PFSK-1 (cell line): ENCODE measurements around the gene PNLDC1.

ENCODE experiments used
- FOXP2 ChIP-seq: optimal IDR thresholded peaks from 2 replicates; pipeline ENCODE3; 2011; ENCODE audit warnings: borderline replicate concordance, control low read depth, inconsistent platforms; ENCODE audit not compliant: insufficient read depth; ENCODE audit errors: extremely low read length, extremely low read depth
- POLR2AphosphoS5 ChIP-seq: IDR thresholded peaks from 2 replicates; pipeline ENCODE4 v1.6.1; 2012; ENCODE audit warnings: low read depth, mild to moderate bottlenecking, control low read depth, low read length, moderate library complexity
- SIN3A ChIP-seq: IDR thresholded peaks from 2 replicates; pipeline ENCODE4 v1.6.1; 2012; ENCODE audit warnings: mild to moderate bottlenecking, low read length, moderate library complexity, borderline replicate concordance; ENCODE audit not compliant: insufficient read depth
- TAF1 ChIP-seq: IDR thresholded peaks from 2 replicates; pipeline ENCODE4 v1.6.1; 2012; ENCODE audit warnings: low read length, control low read depth, borderline replicate concordance; ENCODE audit not compliant: insufficient read depth
- TF ChIP-seq, protein P1 (sequence below), 2 experiments: IDR thresholded peaks; 2 replicates each; pipeline versions ENCODE4 v1.6.1 to v1.8.0; 2011 to 2012; ENCODE audit warnings: low read depth in 2 of 2, low read length in 2 of 2, control low read depth in 1 of 2, inconsistent platforms in 1 of 2, mild to moderate bottlenecking in 1 of 2, moderate library complexity in 1 of 2; ENCODE audit not compliant: insufficient read depth in 1 of 2

PNLDC1 gene

DNA sequence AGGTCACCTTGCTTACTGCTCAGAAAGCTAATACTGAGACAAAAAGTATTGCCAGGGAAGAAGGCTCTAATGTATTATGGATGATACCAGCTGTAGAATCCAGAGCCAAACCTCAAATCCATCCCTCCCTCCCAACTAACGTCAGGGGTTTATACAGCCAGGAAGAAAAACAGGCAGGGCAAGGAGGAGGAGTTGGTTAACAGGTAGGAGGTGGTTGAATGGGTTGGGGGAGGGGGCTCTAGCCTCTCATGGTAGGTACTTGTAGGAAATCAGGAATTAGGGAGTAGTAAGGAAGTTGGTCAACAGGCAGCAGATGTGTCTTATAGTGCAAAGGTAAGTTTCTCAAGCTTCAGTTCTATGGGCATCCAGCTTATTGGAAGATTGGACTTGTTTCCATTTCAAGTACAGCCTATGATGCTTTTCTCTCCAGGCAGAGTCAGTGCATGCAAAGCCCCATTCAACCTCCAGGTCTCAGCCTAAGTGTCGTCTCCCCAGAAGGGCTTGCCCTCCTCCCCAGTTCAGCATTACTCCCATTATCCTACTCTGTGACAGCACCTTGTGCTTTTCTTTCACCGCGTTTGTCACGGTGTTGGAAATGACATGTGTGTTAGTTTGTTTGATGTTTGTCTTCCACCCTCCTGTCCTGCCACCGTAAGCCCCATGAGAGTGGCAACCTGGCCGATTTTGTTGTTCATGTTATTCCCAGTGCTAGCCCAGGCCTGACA is 38.1 kb downstream of the PNLDC1 start:
- TF ChIP-seq TAF1 (no peak), FOXP2 (no peak), POLR2AphosphoS5 (no peak), SIN3A (no peak)
- TF ChIP-seq, protein P1, sequence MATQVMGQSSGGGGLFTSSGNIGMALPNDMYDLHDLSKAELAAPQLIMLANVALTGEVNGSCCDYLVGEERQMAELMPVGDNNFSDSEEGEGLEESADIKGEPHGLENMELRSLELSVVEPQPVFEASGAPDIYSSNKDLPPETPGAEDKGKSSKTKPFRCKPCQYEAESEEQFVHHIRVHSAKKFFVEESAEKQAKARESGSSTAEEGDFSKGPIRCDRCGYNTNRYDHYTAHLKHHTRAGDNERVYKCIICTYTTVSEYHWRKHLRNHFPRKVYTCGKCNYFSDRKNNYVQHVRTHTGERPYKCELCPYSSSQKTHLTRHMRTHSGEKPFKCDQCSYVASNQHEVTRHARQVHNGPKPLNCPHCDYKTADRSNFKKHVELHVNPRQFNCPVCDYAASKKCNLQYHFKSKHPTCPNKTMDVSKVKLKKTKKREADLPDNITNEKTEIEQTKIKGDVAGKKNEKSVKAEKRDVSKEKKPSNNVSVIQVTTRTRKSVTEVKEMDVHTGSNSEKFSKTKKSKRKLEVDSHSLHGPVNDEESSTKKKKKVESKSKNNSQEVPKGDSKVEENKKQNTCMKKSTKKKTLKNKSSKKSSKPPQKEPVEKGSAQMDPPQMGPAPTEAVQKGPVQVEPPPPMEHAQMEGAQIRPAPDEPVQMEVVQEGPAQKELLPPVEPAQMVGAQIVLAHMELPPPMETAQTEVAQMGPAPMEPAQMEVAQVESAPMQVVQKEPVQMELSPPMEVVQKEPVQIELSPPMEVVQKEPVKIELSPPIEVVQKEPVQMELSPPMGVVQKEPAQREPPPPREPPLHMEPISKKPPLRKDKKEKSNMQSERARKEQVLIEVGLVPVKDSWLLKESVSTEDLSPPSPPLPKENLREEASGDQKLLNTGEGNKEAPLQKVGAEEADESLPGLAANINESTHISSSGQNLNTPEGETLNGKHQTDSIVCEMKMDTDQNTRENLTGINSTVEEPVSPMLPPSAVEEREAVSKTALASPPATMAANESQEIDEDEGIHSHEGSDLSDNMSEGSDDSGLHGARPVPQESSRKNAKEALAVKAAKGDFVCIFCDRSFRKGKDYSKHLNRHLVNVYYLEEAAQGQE (IDR thresholded peaks at IDR 0.05; ENCODE audit: insufficient read depth in 1 of 2, low read depth in 2 of 2, low read length in 2 of 2): no peak

GRCh38 chr6:159842035-159842434 is 42.0 kb downstream of the PNLDC1 start:
- TF ChIP-seq TAF1 (no peak), POLR2AphosphoS5 (no peak), SIN3A (no peak), FOXP2 (no peak)
- TF ChIP-seq, protein P1 (IDR thresholded peaks at IDR 0.05; ENCODE audit: insufficient read depth in 1 of 2, low read depth in 2 of 2, low read length in 2 of 2): no peak

- TF ChIP-seq, protein P1 (IDR thresholded peaks at IDR 0.05; ENCODE audit: insufficient read depth in 1 of 2, low read depth in 2 of 2, low read length in 2 of 2): no peak
- TF ChIP-seq FOXP2: no peak
- TF ChIP-seq POLR2AphosphoS5: no peak
- TF ChIP-seq SIN3A: no peak
- no peak for TF ChIP-seq TAF1
Measured at GRCh38 chr6:159844737-159845645, 44.9 kb downstream of the PNLDC1 start.

GRCh38 chr6:159852877-159853276 is 52.8 kb downstream of the PNLDC1 start:
- TF ChIP-seq, protein P1 (IDR thresholded peaks at IDR 0.05; ENCODE audit: insufficient read depth in 1 of 2, low read depth in 2 of 2, low read length in 2 of 2): no peak
- no peak for TF ChIP-seq FOXP2
